NB4 (cell line): ENCODE results near the gene HCFC1.

Source experiments
- POLR2A ChIP-seq: IDR thresholded peaks from 2 replicates; pipeline ENCODE4 v1.6.1; 2011; ENCODE audit warnings: mild to moderate bottlenecking; ENCODE audit not compliant: insufficient read length; ENCODE audit errors: extremely low read depth
- TF ChIP-seq, protein P1 (sequence below): IDR thresholded peaks from one replicate; pipeline ENCODE4 v1.5.1; 2012; ENCODE audit warnings: low read depth, low read length
- TF ChIP-seq, protein P2 (sequence below): IDR thresholded peaks from 2 replicates; pipeline ENCODE4 v1.6.1; 2011; ENCODE audit warnings: low read depth, low read length

DNA sequence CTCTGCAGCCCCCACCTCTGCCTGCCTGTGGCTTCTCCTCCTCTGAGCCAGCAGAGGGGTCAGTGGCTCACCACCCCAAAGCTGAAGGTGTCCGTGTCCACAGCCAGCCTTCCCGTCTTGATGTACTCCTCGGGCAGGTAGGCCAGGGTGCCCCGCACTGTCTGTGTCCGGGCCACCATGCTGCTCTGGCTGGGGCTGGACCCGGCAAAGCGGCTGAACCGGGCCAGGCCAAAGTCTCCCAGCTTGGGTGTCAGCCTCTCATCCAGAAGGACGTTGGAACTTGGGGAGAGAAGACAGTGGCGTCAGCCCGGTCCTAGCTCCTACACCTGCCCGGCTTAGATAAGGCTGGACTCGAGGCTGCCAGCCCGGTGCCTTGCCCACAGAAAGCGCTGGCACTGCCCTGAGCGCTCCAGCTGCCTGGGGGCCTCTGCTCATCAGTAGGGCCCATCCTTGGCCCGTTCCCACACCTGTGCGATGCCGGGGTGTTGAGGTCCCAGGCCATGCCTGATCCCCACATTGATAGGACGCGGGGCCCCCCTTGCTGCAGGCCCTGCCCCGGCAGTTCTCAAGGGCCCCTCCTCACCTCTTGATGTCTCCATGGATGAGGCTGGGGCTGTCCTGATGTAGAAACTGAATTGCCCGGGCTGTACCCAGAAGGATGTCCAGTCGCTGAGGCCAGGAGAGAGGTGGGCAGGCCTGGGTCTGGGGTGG is 44.9 kb upstream of the HCFC1 start:
- TF ChIP-seq, protein P1, sequence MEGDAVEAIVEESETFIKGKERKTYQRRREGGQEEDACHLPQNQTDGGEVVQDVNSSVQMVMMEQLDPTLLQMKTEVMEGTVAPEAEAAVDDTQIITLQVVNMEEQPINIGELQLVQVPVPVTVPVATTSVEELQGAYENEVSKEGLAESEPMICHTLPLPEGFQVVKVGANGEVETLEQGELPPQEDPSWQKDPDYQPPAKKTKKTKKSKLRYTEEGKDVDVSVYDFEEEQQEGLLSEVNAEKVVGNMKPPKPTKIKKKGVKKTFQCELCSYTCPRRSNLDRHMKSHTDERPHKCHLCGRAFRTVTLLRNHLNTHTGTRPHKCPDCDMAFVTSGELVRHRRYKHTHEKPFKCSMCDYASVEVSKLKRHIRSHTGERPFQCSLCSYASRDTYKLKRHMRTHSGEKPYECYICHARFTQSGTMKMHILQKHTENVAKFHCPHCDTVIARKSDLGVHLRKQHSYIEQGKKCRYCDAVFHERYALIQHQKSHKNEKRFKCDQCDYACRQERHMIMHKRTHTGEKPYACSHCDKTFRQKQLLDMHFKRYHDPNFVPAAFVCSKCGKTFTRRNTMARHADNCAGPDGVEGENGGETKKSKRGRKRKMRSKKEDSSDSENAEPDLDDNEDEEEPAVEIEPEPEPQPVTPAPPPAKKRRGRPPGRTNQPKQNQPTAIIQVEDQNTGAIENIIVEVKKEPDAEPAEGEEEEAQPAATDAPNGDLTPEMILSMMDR = no peak
- no peak for TF ChIP-seq POLR2A
- TF ChIP-seq, protein P2, sequence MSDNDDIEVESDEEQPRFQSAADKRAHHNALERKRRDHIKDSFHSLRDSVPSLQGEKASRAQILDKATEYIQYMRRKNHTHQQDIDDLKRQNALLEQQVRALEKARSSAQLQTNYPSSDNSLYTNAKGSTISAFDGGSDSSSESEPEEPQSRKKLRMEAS = no peak
